ENCODE data around the gene SEPTIN8.
A peak's percentile ranks its signal among the peaks of the same experiment; 100 is the strongest.

SEPTIN8 gene

DNA sequence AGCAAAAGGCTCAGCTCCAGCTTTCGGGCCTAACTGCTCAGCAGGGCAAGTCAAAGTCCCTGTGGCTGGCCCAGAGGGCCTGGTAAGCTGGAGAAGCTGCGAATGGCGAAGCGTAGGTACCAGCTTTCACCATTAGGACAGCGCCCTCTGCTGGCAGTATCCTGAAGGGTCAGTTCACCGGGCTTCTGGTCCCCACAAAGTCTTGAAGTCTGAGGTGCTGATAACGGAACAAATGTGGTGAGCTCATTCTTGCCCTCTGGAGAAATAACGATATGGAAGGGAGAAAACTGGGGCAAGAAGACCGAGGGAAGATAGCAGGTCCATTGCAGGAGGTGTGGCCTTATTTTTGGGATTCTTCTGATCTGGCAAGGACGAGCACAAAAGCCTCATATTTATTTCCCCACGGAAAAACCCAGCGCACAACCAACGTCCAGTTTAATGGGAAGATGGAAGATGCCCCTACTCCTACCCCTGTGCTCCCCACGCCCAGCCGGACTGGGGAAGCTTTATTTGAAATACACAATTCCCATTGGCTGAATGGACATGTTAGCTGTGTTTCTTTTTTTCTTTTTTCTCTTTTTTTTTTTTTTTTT lies 43.2 kb upstream of the SEPTIN8 start:
- Histone ChIP-seq H3K27ac (ENCODE audit: poor library complexity, severe bottlenecking) (no peak overlapping the region), H3K36me3 (ENCODE audit: low read depth) (no peaks in the 10 kb centered on the region), H3K27me3 (ENCODE audit: insufficient read depth, poor library complexity, severe bottlenecking) (no peaks in the 10 kb centered on the region), H3K4me1 (ENCODE audit: insufficient read depth, poor library complexity, severe bottlenecking) (peaks cover 2% of the 10 kb centered on the region), H3K4me3 (ENCODE audit: severe bottlenecking) (no peak overlapping the region), H3K9me3 (ENCODE audit: severe bottlenecking) (no peaks in the 10 kb centered on the region)
- DNase-seq (ENCODE audit: low spot score) (peak; percentile 91), ATAC-seq (ENCODE audit: low read depth) (peak; percentile 79)
- TF ChIP-seq, protein P1, sequence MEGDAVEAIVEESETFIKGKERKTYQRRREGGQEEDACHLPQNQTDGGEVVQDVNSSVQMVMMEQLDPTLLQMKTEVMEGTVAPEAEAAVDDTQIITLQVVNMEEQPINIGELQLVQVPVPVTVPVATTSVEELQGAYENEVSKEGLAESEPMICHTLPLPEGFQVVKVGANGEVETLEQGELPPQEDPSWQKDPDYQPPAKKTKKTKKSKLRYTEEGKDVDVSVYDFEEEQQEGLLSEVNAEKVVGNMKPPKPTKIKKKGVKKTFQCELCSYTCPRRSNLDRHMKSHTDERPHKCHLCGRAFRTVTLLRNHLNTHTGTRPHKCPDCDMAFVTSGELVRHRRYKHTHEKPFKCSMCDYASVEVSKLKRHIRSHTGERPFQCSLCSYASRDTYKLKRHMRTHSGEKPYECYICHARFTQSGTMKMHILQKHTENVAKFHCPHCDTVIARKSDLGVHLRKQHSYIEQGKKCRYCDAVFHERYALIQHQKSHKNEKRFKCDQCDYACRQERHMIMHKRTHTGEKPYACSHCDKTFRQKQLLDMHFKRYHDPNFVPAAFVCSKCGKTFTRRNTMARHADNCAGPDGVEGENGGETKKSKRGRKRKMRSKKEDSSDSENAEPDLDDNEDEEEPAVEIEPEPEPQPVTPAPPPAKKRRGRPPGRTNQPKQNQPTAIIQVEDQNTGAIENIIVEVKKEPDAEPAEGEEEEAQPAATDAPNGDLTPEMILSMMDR (IDR thresholded peaks at IDR 0.05; ENCODE audit: poor library complexity, severe bottlenecking): peak; percentile 98

DNA sequence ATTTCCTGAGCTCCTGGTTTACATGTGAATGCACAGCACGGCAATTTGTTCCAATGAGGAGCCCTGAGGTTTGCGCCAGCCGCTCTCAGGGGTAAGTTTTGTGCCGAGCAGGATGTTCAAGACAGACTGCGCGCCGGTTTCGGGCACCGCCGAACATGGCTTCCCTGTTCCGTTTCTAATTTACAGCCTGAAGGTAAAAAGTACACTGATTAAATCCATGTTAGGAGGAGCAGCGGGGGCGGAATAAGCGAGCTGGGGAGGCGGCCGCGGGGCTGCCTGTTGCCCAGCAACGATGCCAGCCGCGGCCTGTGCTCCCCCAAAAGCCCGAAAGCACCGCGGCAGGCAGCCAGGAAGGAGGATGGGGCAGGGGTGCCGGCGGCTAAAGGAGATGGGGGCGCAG lies 42.4 kb upstream of the SEPTIN8 start:
- no peaks in the 10 kb centered on the region for H3K27me3 ChIP-seq (ENCODE audit: insufficient read depth, poor library complexity, severe bottlenecking)

DNA sequence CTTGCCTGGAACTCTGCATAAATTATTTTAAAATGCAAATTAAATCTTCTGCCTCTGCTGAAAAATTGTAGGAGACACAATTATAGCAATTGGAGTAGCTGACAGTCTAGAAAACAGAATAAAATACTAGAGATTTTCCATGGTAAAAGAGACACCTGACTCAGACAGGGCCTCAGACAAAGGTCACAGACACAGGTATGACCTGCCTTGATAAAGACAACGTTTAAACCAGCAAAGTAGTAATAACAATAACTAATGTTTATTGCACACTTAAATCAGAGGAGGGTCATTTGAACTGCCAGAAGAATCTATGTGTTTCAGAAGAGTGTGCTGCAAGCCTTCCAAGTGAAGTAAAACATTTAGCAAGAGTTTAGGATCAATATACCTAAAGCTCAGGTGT lies 40.0 kb upstream of the SEPTIN8 start:
- no peaks in the 10 kb centered on the region for H3K36me3 ChIP-seq (ENCODE audit: low read depth)
- DNase-seq (ENCODE audit: low spot score) (no peak), ATAC-seq (ENCODE audit: low read depth) (no peak)
- H3K27me3 ChIP-seq (ENCODE audit: insufficient read depth, poor library complexity, severe bottlenecking): no peaks in the 10 kb centered on the region
- no peaks in the 10 kb centered on the region for H3K9me3 ChIP-seq (ENCODE audit: severe bottlenecking)
- H3K27ac ChIP-seq (ENCODE audit: poor library complexity, severe bottlenecking): no peak overlapping the region
- TF ChIP-seq, protein P1 (IDR thresholded peaks at IDR 0.05; ENCODE audit: poor library complexity, severe bottlenecking): no peak
- peaks cover 4% of the 10 kb centered on the region for H3K4me1 ChIP-seq (ENCODE audit: insufficient read depth, poor library complexity, severe bottlenecking)
- H3K4me3 ChIP-seq (ENCODE audit: severe bottlenecking): no peak overlapping the region

More for the DNA sequence above, 42.4 kb upstream of the SEPTIN8 start:
- no peak overlapping the region for H3K4me3 ChIP-seq (ENCODE audit: severe bottlenecking)
- no peaks in the 10 kb centered on the region for H3K36me3 ChIP-seq (ENCODE audit: low read depth)
- peaks cover 4% of the 10 kb centered on the region for H3K4me1 ChIP-seq (ENCODE audit: insufficient read depth, poor library complexity, severe bottlenecking)
- H3K27ac ChIP-seq (ENCODE audit: poor library complexity, severe bottlenecking): no peak overlapping the region
- no peak for ATAC-seq (ENCODE audit: low read depth)
- no peaks in the 10 kb centered on the region for H3K9me3 ChIP-seq (ENCODE audit: severe bottlenecking)
- TF ChIP-seq, protein P1 (IDR thresholded peaks at IDR 0.05; ENCODE audit: poor library complexity, severe bottlenecking): no peak
- DNase-seq (ENCODE audit: low spot score): no peak

DNA sequence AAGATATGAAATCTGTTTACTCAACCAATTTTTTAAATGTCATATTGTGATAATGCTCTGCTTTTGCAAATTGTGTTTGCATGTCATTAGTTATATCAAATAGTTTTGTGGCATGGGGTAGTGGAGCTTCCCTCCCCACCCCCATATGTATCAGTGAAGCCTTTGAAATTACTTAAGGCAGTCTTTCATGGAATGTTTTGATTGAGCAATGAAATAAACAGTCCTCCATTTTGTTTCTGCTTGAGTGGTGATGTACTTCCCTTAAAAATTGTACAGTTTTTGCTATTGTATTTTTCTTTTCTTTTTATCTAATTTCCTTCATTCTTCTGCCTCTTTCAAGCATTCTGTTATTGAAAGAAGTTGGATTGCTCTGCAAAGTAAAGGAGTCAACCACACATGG lies 39.5 kb upstream of the SEPTIN8 start:
- no peak for DNase-seq (ENCODE audit: low spot score)
- Histone ChIP-seq H3K9me3 (ENCODE audit: severe bottlenecking) (no peaks in the 10 kb centered on the region), H3K4me3 (ENCODE audit: severe bottlenecking) (no peak overlapping the region), H3K27ac (ENCODE audit: poor library complexity, severe bottlenecking) (no peak overlapping the region), H3K36me3 (ENCODE audit: low read depth) (no peaks in the 10 kb centered on the region), H3K27me3 (ENCODE audit: insufficient read depth, poor library complexity, severe bottlenecking) (no peaks in the 10 kb centered on the region), H3K4me1 (ENCODE audit: insufficient read depth, poor library complexity, severe bottlenecking) (peaks cover 4% of the 10 kb centered on the region)
- no peak for ATAC-seq (ENCODE audit: low read depth)
- TF ChIP-seq, protein P1 (IDR thresholded peaks at IDR 0.05; ENCODE audit: poor library complexity, severe bottlenecking): no peak

DNA sequence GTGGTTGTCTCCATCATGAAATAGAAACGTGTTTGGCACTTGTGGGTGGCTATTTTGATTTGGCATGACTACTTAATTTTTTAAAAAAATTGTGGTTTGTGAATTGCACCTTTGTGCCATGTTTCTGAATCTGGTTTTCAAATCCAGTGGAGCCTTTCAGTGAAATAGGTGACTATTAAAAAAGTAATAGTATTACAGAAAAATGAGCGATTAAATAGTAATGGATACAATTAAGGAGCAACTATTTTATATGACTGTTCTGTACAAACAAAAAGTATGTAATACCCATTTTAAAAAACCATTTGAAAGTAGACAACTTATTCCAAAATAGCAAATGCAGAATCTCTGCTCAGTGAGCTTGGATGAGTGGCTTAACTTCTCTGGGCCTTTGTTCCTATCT lies 39.0 kb upstream of the SEPTIN8 start:
- H3K4me3 ChIP-seq (ENCODE audit: severe bottlenecking): no peak overlapping the region
- DNase-seq (ENCODE audit: low spot score) (no peak), ATAC-seq (ENCODE audit: low read depth) (no peak)
- H3K4me1 ChIP-seq (ENCODE audit: insufficient read depth, poor library complexity, severe bottlenecking): peaks cover 4% of the 10 kb centered on the region
- H3K36me3 ChIP-seq (ENCODE audit: low read depth): no peaks in the 10 kb centered on the region
- no peak overlapping the region for H3K27ac ChIP-seq (ENCODE audit: poor library complexity, severe bottlenecking)
- H3K27me3 ChIP-seq (ENCODE audit: insufficient read depth, poor library complexity, severe bottlenecking): no peaks in the 10 kb centered on the region
- TF ChIP-seq, protein P1 (IDR thresholded peaks at IDR 0.05; ENCODE audit: poor library complexity, severe bottlenecking): no peak
- no peaks in the 10 kb centered on the region for H3K9me3 ChIP-seq (ENCODE audit: severe bottlenecking)
